GM21717 (cell line): ENCODE measurements around the gene ACYP2.

Experiments
- ATAC-seq: cut with Tn5 transposase; IDR thresholded peaks from one replicate; pipeline ENCODE4 v1.9.1; 2021; ENCODE audit warnings: mild to moderate bottlenecking, moderate library complexity; ENCODE audit not compliant: unreplicated experiment

ACYP2 gene

DNA sequence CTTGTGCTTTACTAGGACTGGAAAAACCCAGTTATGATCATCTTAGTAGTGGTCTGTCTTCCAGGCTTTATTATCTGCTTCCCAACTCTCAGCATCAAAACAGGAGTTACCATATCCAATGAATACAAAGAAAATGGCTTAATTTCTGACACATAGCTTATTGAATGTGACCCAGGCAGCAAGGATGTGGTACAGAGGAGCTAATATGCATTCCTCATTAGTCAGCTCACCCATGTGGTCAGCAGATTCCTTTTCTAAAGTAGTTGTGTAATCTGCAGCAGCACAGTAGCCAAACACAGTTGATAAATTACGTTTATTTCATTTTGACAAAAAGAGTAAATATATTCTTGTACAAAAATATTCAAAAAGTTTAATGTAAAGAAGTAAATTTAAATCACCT is 97.0 kb downstream of the ACYP2 start:
- ATAC-seq, result no peak

DNA sequence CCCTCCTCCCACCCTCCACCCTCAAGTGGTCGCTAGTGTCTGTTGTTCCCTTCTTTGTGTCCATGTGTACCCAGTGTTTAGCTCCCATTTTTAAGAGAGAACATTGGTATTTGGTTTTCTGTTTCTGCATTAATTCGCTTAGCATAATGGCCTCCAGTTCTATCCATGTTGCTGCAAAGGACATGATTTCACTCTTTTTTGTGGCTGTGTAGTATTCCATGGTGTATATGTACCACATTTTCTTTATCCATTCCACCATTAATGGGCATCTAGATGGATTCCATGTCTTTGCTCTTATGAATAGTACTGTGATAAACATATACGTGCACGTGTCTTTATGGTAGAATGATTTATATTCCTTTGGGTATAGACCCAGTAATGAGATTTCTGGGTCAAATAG is 97.7 kb downstream of the ACYP2 start:
- ATAC-seq, result no peak

DNA sequence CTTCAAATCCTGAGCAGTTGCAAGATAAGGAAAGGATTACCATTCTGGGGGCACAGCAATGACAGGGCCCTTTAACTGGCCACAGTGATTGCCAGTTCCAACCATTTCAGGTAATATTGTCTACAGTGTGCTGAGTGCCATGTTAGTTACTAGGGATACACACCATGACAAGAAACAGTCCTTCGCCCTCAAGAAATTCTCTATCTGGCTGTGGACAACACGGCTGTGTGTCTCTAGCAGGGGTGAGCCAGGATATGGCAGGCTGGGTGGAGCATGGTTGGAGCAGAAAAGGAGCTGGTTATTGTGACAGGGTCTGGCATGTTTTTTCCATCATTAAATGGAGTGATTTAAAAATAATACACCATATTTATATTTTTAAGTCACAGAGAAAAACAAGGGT is 109.6 kb downstream of the ACYP2 start:
- ATAC-seq, result no peak

DNA sequence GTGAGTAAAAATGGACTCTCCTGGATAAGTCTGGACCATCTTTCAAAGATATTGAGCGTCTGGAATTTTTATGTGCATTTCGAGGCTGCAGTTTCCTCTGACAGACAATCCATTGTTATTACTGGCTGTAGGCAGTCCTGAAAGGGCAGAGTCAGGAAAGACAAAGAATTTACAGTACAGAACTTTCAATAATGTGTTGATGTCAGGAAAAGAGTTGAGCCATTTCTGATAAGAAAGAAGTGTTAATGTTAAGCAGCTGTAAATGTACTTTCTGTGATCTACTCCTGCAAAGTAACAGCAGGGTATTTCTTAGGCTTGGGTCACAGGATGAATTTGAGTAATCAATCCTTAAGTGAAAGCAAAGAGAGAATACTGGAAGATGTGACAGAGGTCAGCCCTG is 110.8 kb downstream of the ACYP2 start:
- ATAC-seq, result no peak

DNA sequence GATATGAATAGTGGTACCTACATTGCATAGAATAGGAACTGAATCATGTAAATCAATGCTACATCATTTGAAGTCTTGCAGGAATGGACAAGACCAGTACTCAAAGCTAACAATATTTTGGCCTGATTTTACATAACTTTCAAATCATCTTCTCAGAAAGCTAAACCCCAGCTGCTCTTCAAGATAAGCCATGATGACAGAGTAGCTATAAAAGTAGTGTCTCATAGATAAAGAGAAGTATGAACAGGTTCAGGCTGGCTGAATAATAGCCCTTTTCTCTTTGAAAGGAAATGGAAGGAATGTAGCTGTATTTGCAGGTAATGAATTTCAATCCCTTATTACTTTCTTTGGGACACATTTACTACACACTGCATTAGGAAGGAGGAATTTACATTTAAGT is 112.4 kb downstream of the ACYP2 start:
- no peak for ATAC-seq

DNA sequence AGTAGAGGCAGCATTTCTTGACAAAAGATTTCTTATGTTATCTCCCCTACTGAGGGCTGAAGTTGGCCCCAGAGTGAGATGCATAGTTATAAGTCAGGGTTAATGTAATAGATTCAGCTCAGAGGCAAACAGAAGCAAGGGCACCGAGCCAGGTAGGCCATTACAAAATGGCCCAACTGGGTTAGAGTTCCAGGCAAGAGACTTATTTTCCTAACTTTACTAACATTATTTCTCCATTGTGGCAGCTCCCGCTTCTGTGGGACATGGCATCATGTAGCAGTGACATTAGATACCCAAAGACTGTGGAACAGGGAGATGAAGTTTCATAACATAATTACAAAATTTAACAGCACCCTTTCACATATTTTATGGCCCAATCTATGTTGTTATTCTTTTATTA is 113.5 kb downstream of the ACYP2 start:
- no peak for ATAC-seq

DNA sequence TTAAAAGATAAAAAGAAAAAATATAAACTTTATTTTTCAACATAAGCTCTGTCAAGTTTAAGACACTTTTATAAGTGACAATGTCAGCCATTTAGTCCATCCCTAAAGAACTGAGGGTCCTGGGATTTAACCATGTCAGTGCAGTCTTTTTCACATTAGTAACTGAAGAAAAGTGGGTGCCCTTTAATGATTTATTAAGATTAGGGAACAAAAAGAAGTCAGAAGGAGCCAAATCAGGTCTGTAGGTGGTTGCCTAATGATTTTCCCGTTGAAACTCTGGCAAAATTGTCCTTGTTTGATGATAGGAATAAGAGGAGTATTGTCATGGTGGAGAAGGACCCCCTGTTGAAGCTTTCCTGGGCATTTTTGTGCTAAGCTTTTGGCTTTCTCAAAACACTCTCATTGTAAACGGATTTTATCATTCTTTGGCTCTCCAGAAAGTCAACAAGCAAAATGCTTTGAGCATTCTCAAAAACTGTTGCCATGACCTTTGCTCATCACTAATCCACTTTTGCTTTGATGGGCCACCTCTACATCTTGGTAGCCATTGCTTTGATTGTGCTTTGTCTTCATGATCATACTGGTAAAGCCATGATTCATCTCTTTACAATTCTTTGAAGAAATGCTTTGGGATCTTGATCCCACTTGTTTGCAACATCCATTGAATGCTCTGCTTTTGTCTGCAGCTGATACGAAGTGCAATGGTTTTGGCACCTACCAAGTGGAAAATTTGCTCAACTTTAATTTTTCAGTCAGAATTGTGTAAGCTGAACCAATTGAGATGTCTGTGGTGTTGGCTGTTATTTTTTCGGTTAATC is 118.6 kb downstream of the ACYP2 start:
- no peak for ATAC-seq

DNA sequence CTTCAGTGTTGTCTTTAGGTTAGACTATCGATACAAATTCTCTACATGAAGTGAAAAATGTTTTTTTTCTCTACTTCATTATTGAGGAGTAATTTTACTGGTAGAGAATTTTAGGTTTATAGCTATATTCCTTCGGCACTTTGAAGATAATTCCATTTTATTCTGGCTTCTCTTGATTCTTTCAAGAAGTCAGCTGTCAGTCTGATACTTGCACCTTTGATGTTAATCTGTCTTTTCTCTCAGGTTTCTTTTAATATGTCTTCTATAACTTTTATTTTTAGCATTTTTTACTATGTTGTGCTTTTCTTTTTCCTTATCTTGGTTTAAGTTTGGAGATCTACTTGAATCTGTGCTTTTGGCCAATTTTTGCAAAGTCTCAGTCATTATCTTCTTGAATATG is 122.0 kb downstream of the ACYP2 start:
- no peak for ATAC-seq

DNA sequence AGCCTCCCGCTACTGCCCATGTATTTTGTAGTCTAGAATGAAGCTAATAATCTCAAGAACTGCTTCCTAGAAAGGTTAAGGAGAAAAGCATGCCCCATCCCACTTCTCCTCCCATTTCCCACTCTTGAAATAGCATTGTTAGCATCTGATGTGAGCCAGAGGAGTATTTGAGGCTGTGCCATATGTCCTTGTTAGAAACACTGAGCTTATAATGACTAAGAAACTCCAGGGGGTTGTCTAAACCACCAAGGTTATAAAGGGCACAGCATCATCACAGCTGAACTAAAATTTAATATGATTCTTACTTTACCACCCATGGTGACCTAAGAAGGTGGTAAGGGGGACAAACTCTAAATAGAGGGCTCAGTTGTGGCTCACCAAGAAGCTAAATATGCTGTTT is 124.0 kb downstream of the ACYP2 start:
- ATAC-seq, result no peak

DNA sequence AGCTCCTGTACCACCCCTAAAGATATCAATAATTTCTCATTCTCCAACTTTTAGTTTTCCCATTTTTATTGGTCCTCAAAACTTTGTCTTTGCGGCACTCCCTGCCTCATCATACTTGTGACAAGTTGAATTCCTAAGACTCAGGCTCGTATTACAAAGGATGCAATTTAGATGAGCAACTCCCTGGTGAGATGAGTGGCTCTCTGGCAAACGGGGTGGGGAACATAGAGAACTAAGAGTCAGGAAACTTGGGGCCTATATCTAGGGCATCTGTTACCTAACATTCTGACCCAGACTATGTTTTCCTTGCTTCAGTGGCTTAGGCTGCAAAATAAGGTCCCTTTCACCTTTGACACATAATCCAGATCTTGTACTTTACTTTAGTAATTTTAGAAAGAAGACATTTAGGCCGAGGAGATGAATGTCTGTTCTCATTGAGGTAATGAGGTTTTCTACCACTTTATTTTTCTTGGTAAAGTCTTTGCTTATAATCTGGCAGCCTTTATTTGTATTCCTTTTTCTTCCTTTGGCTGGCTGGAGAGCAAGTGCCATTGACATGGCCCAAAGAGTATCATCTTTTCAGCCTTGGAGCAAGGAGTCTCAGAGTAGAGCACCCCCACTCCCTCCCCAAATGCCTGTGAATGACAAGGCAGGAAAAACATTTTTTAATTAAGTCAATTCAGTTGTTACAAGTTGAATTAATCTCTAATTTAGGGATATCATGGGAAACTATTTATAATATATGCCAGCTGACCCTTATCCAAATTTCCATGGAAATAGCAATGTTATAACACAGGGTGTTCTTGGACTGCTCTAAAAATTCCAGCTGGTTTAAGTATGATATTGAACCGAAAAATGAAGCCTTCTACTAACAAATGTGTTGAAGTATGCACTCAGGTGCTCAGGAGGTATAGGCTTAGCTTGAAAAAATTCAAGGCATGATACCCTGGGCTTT is 125.4 kb downstream of the ACYP2 start:
- ATAC-seq, result no peak

DNA sequence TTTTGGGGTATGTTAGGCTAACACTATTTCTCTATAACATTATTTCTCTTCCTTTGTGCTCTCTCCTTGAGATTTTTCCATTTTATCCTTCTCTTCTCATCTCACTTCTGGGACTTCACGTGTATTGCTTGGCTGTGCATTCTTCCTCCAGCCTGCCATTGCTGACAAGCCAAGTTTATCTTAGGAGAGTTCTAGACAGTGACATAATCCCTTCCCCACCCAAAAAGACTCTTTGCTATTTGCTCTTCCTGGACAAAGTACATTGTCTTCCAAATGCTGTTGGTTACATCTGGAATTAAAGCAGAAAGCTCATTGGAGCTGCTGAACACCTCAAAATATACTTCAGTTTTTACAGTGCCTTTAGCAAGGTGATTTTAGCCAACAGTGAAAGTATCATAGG is 131.7 kb downstream of the ACYP2 start:
- no peak for ATAC-seq

DNA sequence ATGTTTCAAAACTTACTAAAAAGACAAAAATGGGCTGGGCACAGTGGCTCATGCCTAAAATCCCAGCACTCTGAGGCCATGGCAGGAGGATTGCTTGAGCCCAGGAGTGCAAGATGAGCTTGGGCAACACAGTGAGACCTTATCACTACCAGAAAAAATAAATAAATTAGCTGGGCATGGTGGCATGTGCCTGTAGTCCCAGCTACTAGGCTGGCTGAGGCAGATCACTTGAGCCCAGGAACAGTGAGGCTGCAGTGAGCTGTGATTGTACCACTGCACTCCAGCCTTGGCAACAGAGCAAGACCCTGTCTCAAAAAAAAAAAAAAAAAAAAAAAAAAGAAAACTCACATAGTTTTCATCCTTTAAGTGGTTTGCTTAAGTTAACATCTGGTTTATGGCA is 134.2 kb downstream of the ACYP2 start:
- no peak for ATAC-seq

DNA sequence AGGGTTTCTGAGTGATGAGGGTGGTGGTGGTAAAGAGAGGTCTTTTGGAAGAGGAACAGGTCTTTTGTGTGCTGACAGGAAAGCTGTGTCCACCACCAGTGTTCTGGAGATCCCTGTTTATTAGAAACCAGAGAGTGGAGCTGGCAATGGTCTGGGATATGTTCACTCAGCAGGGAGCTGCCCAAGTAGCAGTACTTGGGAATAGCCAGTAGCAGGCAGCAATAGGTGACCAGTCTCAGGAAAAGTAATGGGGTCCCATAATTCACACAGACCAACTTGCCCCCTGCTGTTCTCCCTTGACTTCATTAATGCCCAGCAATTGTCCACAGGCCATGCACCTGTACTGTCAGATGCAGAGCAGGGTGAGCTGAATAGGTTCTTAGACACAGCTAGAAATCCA is 138.8 kb downstream of the ACYP2 start:
- no peak for ATAC-seq

DNA sequence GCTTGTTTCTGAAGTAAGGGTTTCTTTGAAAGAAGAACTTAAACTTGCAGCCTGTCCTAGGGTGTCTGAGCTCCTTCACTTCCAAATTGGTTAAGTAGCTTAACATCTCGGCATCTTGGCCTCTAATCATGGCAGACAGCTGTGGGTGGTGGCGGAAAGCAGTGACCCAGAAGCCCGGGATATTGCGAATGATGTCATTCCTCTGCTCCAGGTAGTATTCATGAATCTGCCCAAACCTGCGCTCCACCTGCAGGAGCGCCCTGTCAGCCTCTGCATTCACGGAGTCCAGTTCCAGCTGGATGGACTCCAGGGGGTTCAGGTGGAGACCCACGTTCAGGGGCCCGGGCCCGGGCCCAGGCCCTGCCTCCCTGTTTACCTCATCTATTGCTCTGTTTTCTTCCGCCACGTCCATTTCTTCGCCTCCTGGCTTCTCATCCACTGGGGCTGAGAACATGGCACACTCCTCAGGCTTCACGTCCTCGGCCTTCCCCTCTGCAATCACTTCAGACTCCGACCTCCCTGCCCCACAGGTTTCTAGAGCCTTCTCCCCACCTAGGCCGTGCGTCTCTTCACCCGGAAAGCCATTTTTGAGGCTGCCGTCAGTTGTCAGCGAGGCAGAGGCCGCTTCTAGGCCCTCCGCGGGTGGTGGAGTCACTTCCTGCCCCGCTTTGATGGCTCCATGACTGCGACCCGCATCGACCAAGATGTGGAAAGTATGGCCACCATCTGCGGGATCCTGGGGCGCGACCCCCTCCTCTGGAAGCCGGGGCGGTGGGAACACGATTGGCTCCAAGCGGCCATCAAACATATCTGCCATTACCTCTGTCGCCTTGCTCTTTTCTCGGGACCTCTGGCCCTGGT is 140.0 kb downstream of the ACYP2 start:
- no peak for ATAC-seq

DNA sequence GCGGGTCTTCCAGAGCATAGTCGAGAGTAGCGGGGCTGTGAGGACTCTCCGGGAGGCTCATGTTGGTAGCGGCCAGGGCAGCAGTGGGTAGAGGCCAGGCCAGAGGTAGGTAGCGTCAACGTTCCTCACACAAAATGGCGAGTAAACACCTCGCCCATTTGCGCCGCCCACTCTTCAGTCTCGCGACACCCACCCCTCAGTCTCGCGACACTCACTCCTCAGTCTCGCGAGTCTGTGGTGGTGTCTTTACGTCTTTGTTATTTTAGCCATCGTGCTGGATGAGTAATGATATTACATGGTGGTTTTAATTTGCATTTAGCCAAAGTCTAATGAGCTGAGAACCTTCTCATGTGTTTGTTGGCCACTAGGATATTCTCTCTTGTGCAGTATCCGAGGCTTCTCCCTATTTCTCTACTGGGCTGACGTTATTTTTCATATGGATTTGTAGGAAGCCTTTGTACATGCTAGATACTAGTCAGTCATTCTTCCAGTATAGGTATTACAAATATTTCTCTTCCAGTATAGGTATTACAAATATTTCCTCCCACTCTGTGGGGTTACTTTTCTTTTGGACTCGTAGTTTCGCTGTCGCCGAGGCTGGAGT is 140.8 kb downstream of the ACYP2 start, which contains the start of gene TSPYL6:
TSS of gene TSPYL6 (minus strand) at position 139 of the 604 bp plus-strand sequence. CDS start at position 61, 78 bp downstream.
- no peak for ATAC-seq

DNA sequence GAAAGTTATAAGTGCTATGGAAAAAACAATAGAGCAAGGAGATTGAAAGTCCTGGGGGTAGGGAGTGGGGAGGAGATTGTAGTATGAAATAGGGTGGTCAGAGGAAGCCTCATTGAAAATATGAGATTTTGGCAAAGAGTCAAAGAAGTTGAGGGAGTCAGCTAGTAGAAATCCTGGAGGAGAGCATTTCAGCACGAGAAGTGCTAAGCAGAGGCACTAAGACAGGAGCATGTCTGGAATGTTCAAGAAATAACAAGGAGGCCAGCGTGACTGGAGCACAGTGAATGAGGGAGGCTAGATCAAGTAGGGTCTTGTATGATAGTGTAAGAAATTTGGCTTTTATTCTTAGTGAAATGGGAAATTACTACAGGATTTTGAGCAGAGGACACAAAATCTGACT is 142.8 kb downstream of the ACYP2 start:
- no peak for ATAC-seq

DNA sequence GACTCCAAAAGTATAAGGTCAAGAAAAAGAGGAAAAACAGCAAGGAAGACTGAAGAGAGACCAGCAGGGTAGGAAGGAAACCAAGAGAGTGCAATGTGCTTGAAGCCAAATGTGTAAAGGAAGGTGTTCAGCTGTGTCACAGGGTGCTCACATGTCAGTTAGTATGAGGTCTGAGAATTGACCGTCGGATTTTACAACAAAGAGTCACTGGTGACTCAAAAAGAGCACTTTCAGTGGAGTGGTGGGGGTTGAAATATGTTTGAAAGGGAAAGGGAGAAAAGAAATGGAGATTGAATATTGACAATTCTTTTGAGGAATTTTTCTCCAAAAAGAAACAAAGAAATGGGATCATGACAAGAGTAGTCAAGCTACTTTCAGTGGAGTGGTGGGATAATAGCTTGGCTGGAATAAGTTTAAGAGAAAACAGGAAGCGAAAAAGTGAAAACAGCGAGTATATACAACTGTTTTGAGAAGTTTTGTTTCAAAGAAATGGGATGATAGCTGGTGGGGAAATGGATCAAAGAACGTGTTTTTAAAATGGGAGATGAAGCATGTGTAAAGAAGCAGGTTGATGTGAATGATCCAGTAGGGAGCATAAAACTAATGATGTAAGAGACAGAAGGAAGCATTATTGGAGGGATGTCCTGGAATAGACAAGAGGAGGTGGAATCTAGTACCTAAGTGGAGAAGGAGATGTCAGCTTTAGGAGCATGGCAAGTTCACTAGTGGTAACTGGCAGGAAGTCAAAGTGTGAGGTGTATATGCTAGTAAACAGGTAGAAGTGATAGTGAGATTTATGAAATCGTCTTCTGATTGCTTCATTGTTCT is 144.2 kb downstream of the ACYP2 start:
- peak; percentile 79 for ATAC-seq

DNA sequence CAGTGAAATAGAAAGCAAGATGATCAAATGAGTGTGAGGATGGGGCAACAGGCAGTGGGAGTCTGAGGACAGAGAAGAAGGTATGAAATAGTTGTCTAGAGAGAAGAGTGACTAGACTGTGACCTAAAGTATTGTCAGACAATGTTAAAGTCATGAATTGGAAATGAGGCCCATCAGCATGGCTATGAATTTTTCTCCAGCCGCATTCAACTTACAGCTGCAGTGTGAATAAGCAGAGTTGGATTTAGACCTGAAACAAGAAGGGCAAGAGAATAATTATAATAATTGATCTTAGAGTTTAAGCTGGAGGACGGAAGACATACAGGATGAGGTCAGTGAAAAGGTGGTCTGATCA is 144.8 kb downstream of the ACYP2 start:
- ATAC-seq, result no peak

DNA sequence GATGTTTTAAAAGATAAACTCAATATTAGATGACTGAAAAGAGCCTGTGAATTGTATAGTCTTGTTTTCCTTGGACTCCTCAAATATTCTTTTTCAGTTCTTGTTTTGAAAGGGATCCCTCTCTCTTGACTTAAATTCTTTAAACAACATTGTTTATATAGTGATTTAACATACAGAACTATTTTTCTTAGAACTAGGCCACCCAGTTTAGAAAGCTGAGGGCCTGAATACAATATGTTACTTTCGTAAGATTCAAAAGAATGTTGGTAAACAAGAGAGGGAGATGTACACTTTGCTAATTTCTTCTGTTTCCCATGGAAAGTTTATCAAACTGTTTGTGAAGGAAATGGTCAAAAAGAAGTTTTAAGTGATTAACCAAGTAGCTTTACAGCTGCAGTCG is 146.1 kb downstream of the ACYP2 start:
- ATAC-seq, result no peak
